ENCODE results near the gene GABRD. TPM values are rescaled to one million over a fixed set of nuclear protein-coding genes. Genes with fewer than 3 reads are reported as not detected.

The GABRD gene
- total RNA-seq, 1 experiment from 2014 or later, result not detected

DNA sequence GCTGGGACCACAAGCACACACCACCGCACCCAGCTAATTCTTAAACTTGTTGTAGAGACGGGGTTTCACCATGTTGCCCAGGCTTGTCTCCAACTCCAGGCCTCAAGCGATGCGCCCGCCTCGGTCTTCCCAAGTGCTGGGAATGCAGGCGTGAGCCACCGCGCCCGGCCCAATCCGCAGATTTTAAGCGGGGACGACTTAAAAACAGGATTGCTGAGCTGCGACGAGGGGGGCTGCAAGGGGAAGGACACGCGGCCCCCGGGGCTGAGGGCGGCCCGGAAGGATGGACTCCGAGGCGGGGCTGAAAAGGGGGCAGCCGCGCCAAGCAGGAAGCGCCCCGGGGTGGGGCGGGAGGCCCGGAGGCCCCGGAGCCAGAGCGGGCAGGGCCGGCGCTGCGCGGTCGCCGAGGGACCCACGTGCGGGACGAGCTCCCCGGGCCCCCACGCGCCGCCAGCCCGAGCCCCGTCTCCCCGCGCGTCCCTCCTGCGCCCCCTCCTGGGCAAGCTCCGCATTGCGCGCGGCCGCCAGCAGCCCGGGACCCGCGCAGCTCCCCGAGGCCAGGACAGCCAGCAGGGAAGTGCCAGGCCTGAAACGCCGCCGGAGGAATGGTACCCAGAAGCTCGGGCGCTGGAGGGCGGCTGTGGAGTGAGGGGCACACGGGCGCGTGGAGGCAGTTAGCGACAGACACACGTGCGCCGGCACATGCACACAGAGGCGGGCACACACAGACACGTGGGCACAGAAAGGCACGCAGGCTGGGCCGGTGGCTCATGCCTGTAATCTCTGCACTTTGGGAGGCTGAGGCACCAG lies 25.6 kb downstream of the GABRD start:
- H3K4me3 ChIP-seq, result no peak overlapping the region
- H3K27ac ChIP-seq, result no peak overlapping the region
- intact Hi-C loops (cut with micrococcal nuclease; ENCODE audit: unreplicated experiment), result loop anchor here (1.0 kb wide), 1 partner anchor 84 kb away; no protein-coding TSS in a partner anchor
- CTCF ChIA-PET, result interaction anchor here (0.6 to 1.0 kb wide), 3 partner anchors 100 to 148 kb away, joined by 4 to 7 read pairs (median 4); no protein-coding TSS in a partner anchor
- no peaks in the 10 kb centered on the region for H3K79me2 ChIP-seq (ENCODE audit: low read depth)
- no TSS peak for BruUV-seq (replicated peaks)
- no peaks in the 10 kb centered on the region for H3K4me1 ChIP-seq (replicated peaks; ENCODE audit: insufficient read depth)
- peaks cover 22% of the 10 kb centered on the region for H3K27me3 ChIP-seq (ENCODE audit: insufficient read depth, low read depth)
- no peak for TF ChIP-seq EZH2 (IDR thresholded peaks at IDR 0.05; ENCODE audit: low read depth)
- TF ChIP-seq, protein P1, sequence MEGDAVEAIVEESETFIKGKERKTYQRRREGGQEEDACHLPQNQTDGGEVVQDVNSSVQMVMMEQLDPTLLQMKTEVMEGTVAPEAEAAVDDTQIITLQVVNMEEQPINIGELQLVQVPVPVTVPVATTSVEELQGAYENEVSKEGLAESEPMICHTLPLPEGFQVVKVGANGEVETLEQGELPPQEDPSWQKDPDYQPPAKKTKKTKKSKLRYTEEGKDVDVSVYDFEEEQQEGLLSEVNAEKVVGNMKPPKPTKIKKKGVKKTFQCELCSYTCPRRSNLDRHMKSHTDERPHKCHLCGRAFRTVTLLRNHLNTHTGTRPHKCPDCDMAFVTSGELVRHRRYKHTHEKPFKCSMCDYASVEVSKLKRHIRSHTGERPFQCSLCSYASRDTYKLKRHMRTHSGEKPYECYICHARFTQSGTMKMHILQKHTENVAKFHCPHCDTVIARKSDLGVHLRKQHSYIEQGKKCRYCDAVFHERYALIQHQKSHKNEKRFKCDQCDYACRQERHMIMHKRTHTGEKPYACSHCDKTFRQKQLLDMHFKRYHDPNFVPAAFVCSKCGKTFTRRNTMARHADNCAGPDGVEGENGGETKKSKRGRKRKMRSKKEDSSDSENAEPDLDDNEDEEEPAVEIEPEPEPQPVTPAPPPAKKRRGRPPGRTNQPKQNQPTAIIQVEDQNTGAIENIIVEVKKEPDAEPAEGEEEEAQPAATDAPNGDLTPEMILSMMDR (conservative IDR thresholded peaks at IDR 0.05), result peak; percentile 66
- no peaks in the 10 kb centered on the region for H4K20me1 ChIP-seq (ENCODE audit: insufficient read depth)
- no peaks in the 10 kb centered on the region for H3K9me2 ChIP-seq (ENCODE audit: insufficient read depth)
- H3K36me3 ChIP-seq (ENCODE audit: low read depth), result no peaks in the 10 kb centered on the region
- H3K9me3 ChIP-seq (ENCODE audit: insufficient read depth, low read depth), result no peaks in the 10 kb centered on the region
- POLR2A ChIA-PET (ENCODE audit: unreplicated experiment), result no interaction called here
- peaks cover 12% of the 10 kb centered on the region; the same call in 1 of the 2 replicates for H3F3A ChIP-seq (ENCODE audit: insufficient read depth, low read depth)
- no peak overlapping the region for H3K4me2 ChIP-seq
- DNase-seq, result peak in 1 of 2 experiments; percentile 72
- H2AFZ ChIP-seq, result no peak overlapping the region

- Histone ChIP-seq H2AFZ (no peak overlapping the region), H3K9me3 (ENCODE audit: insufficient read depth, low read depth) (no peaks in the 10 kb centered on the region), H4K20me1 (ENCODE audit: insufficient read depth) (no peaks in the 10 kb centered on the region), H3K27me3 (ENCODE audit: insufficient read depth, low read depth) (peaks cover 15% of the 10 kb centered on the region), H3K36me3 (ENCODE audit: low read depth) (no peaks in the 10 kb centered on the region), H3F3A (ENCODE audit: insufficient read depth, low read depth) (peaks cover 12% of the 10 kb centered on the region; the same call in 1 of the 2 replicates), H3K27ac (no peak overlapping the region), H3K9me2 (ENCODE audit: insufficient read depth) (no peaks in the 10 kb centered on the region), H3K4me3 (no peak overlapping the region), H3K79me2 (ENCODE audit: low read depth) (no peaks in the 10 kb centered on the region), H3K4me2 (no peak overlapping the region), H3K4me1 (replicated peaks; ENCODE audit: insufficient read depth) (no peaks in the 10 kb centered on the region)
- intact Hi-C loops (cut with micrococcal nuclease; ENCODE audit: unreplicated experiment), result loop anchor here (1.0 kb wide), 3 partner anchors 85 to 136 kb away; no protein-coding TSS in a partner anchor
- BruUV-seq (replicated peaks), result no TSS peak
- DNase-seq, result no peak
- TF ChIP-seq, protein P1 (conservative IDR thresholded peaks at IDR 0.05), result no peak
- no peak for TF ChIP-seq EZH2 (IDR thresholded peaks at IDR 0.05; ENCODE audit: low read depth)
- POLR2A ChIA-PET (ENCODE audit: unreplicated experiment), result no interaction called here
- CTCF ChIA-PET, result interaction anchor here (1.0 kb wide), 1 partner anchor 101 kb away, joined by 4 read pairs; no protein-coding TSS in a partner anchor
Measured at GRCh38 chr1:2045468-2046173, 26.5 kb downstream of the GABRD start.

- TF ChIP-seq, protein P1 (conservative IDR thresholded peaks at IDR 0.05), result peak; percentile 83
- TF ChIP-seq EZH2 (IDR thresholded peaks at IDR 0.05; ENCODE audit: low read depth), result no peak
- ChIA-PET CTCF (interaction anchor here (0.6 to 1.0 kb wide), 2 partner anchors 18 to 102 kb away, joined by 4 read pairs; no protein-coding TSS in a partner anchor), POLR2A (ENCODE audit: unreplicated experiment) (no interaction called here)
- Histone ChIP-seq H4K20me1 (ENCODE audit: insufficient read depth) (no peaks in the 10 kb centered on the region), H3K4me3 (no peak overlapping the region), H3K79me2 (ENCODE audit: low read depth) (peaks cover 6% of the 10 kb centered on the region; the same call in 1 of the 2 replicates), H3K36me3 (ENCODE audit: low read depth) (no peaks in the 10 kb centered on the region), H2AFZ (no peak overlapping the region), H3K9me2 (ENCODE audit: insufficient read depth) (no peaks in the 10 kb centered on the region), H3K4me2 (no peak overlapping the region), H3F3A (ENCODE audit: insufficient read depth, low read depth) (peaks cover 12% of the 10 kb centered on the region; the same call in 1 of the 2 replicates), H3K4me1 (replicated peaks; ENCODE audit: insufficient read depth) (0 out of 2 replicates have a peak, but pooled peaks cover under 1% of the 10 kb centered on the region), H3K9me3 (ENCODE audit: insufficient read depth, low read depth) (no peaks in the 10 kb centered on the region), H3K27me3 (ENCODE audit: insufficient read depth, low read depth) (peaks cover 7% of the 10 kb centered on the region; the same call in 1 of the 2 replicates), H3K27ac (no peak overlapping the region)
- no TSS peak for BruUV-seq (replicated peaks)
- DNase-seq, result peak in 1 of 2 experiments; percentile 84
- intact Hi-C loops (cut with micrococcal nuclease; ENCODE audit: unreplicated experiment), result loop anchor here (1.0 kb wide), 2 partner anchors 102 to 137 kb away; no protein-coding TSS in a partner anchor
Measured at GRCh38 chr1:2046174-2046917, 27.2 kb downstream of the GABRD start.

All from PC-9 (cell line).